ENCODE data around the gene MS4A12.

DNA sequence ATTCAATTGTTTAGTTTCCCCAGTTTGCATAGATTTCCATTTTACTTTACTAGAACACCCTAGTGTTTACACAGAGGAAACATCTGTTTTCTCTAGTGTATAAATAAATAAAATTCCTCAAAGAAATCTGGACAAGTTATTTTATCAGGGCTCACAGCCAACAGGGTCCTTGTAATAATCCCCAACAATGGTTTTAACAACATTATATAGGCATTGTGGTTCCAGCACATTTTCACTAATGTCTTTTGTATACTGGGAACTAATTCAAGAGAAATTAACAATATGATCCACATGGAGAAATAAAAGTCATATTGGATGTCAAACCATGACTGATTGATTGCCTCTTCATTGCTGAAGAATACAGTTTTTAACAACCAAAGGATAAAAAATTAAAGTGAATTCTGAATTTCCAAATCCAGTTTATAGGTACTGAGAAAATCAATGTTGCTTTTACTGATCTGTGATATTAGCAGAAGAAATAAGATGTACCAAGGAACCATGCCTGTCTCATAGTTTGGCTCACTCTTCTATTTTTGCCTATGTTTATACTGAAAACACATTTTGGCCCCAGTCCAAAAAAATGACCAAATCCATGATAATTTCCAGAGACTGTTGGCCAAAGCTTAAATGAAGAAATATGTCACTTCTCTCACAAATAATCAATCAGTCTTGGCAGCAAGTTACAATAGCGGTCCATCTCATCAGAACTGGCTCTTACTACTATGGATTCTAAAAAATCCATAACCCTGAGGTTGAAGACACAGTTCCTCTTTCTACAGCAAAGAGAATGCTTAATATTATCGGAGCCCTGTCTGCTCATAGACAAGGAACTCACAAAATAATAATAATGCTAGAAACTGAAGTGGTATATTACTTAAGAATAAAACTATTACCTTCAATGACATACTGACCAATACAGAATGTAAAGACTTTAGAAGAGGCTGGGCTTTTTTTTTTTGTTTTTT, 21.2 kb downstream of the MS4A12 start:
- TF ChIP-seq, protein P1, sequence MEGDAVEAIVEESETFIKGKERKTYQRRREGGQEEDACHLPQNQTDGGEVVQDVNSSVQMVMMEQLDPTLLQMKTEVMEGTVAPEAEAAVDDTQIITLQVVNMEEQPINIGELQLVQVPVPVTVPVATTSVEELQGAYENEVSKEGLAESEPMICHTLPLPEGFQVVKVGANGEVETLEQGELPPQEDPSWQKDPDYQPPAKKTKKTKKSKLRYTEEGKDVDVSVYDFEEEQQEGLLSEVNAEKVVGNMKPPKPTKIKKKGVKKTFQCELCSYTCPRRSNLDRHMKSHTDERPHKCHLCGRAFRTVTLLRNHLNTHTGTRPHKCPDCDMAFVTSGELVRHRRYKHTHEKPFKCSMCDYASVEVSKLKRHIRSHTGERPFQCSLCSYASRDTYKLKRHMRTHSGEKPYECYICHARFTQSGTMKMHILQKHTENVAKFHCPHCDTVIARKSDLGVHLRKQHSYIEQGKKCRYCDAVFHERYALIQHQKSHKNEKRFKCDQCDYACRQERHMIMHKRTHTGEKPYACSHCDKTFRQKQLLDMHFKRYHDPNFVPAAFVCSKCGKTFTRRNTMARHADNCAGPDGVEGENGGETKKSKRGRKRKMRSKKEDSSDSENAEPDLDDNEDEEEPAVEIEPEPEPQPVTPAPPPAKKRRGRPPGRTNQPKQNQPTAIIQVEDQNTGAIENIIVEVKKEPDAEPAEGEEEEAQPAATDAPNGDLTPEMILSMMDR (IDR thresholded peaks at IDR 0.05): no peak
- TF ChIP-seq POLR2A (IDR thresholded peaks at IDR 0.05) (no peak), POLR2AphosphoS5 (IDR thresholded peaks at IDR 0.05) (no peak)

Data from breast epithelium (tissue), 3 donors.